ENCODE data around the gene CRHR2.

GRCh38 chr7:30708412-30708811 lies 26.2 kb upstream of the CRHR2 start:
- TF ChIP-seq USF2 (IDR thresholded peaks at IDR 0.05; ENCODE audit: low read depth, low read length) (no peak), CTCF (conservative IDR thresholded peaks at IDR 0.05; ENCODE audit: low read depth, low read length) (no peak), MAFK (IDR thresholded peaks at IDR 0.05; ENCODE audit: low read depth, low read length) (no peak), RCOR1 (IDR thresholded peaks at IDR 0.05; ENCODE audit: insufficient replicate concordance, low read length) (no peak), BHLHE40 (IDR thresholded peaks at IDR 0.05; ENCODE audit: low read depth, low read length) (no peak), SMC3 (IDR thresholded peaks at IDR 0.05; ENCODE audit: low read depth, low read length) (no peak)
